Mucosa of descending colon (tissue), 3 donors: ENCODE results near the gene APOL6. TPM values are rescaled to one million over a fixed set of nuclear protein-coding genes. Genes with fewer than 3 reads are reported as not detected.

Source experiments
- ATAC-seq: fragments of 200-7000 bp; cut with Tn5 transposase; one replicate; pipeline ENCODE4 v1.9.1; 2020; ENCODE audit warnings: mild to moderate bottlenecking, moderate library complexity
- DNase-seq, 3 donors: peaks; one replicate each; pipeline ENCODE4 v3.0.0-alpha.2; 2020
- H3K36me3 ChIP-seq: fragments of 200-600 bp; one replicate; pipeline ENCODE4 v1.8.0; 2021; ENCODE audit warnings: low read depth, mild to moderate bottlenecking
- H3K4me1 ChIP-seq: fragments of 200-600 bp; one replicate; pipeline ENCODE4 v1.8.0; 2021; ENCODE audit warnings: low read depth, mild to moderate bottlenecking
- H3K4me3 ChIP-seq: fragments of 200-600 bp; one replicate; pipeline ENCODE4 v1.8.0; 2021; ENCODE audit warnings: mild to moderate bottlenecking
- H3K9me3 ChIP-seq: fragments of 200-600 bp; one replicate; pipeline ENCODE4 v1.8.0; 2021; ENCODE audit warnings: mild to moderate bottlenecking
- intact Hi-C, 2 donors: fragments of 100-400 bp; cut with DNase I in 1 of 2; cut with micrococcal nuclease in 1 of 2; formaldehyde crosslinking; loops; one replicate each; pipeline versions ENCODE4 v1.11.0 to v1.11.1; 2022; cut with DNase I, micrococcal nuclease
- total RNA-seq, 3 donors: library from RNA; stranded (reverse); fragmentation: NEBNext Ultra II Directional in 2 of 3; extraction: Animal tissue kit (Norgen Biotek cat#: 25700) in 2 of 3; gene quantifications; one replicate each; pipeline versions ENCODE4 v1.2.1 to v1.2.4, GENCODE V29; 2021 to 2023
- TF ChIP-seq, protein P1 (sequence below): fragments of 200-600 bp; IDR thresholded peaks from one replicate; pipeline ENCODE4 v1.8.0; 2022; ENCODE audit warnings: antibody characterized with exemption, mild to moderate bottlenecking
- donor health status: DM: no; HTN: no; CAD: no; lungs with moderate emphysema.
- donor health status: DM: no; HTN: no; CAD: no.
- donor health status: DM: no; HTN: yes; CAD: no.

The APOL6 gene
- total RNA-seq, 3 donors from 2014 or later: 40.3 to 43.1 (median 42.1) TPM

DNA sequence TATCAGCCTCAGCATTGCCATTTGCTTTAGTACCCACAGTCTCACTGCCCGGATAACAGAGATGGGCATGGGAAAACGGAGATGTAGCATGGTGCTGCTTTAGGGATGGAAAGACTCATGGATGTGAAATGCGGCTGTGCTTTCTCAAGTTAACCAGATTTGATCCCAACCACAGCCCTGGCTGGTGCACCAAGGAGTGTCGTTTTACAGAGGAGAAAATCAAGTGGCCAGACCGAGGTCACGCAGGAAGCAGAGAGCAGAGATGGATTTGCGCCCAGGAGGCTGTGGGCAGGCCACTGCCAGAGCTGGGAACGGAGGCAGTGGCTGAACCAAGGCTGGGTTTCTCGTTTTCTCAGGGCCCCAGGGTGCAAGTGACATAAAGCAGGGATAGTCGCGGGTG is 40.2 kb upstream of the APOL6 start:
- Histone ChIP-seq H3K4me1 (no peaks in the 10 kb centered on the region), H3K4me3 (no peak overlapping the region), H3K36me3 (no peaks in the 10 kb centered on the region), H3K9me3 (no peaks in the 10 kb centered on the region)
- ATAC-seq (no peak), DNase-seq (no peak)
- intact Hi-C loops: no loop called here
- TF ChIP-seq, protein P1, sequence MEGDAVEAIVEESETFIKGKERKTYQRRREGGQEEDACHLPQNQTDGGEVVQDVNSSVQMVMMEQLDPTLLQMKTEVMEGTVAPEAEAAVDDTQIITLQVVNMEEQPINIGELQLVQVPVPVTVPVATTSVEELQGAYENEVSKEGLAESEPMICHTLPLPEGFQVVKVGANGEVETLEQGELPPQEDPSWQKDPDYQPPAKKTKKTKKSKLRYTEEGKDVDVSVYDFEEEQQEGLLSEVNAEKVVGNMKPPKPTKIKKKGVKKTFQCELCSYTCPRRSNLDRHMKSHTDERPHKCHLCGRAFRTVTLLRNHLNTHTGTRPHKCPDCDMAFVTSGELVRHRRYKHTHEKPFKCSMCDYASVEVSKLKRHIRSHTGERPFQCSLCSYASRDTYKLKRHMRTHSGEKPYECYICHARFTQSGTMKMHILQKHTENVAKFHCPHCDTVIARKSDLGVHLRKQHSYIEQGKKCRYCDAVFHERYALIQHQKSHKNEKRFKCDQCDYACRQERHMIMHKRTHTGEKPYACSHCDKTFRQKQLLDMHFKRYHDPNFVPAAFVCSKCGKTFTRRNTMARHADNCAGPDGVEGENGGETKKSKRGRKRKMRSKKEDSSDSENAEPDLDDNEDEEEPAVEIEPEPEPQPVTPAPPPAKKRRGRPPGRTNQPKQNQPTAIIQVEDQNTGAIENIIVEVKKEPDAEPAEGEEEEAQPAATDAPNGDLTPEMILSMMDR: no peak

DNA sequence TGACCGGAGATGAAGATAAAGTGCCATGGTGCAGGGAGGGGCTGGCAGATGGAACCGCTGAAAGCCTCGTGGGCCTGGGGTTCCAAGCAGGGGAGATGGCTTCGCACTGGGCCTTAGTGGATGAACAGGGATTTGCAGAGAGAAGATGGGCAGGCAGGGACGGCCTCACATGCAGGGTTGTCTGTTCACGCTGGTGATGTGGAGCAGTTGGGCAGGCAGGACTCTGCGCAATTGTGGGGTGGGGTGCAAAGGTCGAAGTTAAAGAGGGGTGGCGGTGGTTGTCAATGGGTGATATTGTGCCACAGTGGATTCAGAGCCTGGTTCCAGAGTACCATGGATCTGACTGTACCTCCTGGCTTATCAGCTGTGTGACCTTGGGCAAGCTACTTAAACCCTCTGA is 39.0 kb upstream of the APOL6 start:
- Histone ChIP-seq H3K4me1 (no peaks in the 10 kb centered on the region), H3K36me3 (no peaks in the 10 kb centered on the region), H3K9me3 (no peaks in the 10 kb centered on the region), H3K4me3 (no peak overlapping the region)
- DNase-seq: no peak
- TF ChIP-seq, protein P1: no peak
- intact Hi-C loops: no loop called here
- ATAC-seq: no peak

DNA sequence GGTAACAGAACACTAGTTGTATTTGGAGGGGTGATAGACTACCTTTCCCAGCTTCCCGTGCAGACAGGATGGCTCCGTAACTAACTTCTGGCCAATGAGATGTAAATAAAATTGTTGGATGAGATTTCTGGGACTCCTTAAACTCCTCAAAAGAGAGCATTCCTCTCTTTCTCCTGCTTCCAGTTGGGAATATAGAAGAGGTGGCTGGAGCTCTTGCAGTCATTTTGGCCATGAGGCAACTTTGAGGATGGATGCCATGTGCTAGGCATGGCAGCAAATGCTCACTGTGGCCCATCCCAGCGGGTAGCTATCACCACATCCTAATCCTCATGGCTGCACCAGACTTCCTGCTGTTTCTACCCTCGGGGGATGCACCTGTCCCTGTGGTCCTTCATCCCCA is 38.5 kb upstream of the APOL6 start:
- no peak overlapping the region for H3K4me3 ChIP-seq
- no peaks in the 10 kb centered on the region for H3K9me3 ChIP-seq
- ATAC-seq (no peak), DNase-seq (no peak)
- TF ChIP-seq, protein P1: no peak
- H3K4me1 ChIP-seq: no peaks in the 10 kb centered on the region
- H3K36me3 ChIP-seq: no peaks in the 10 kb centered on the region
- intact Hi-C loops: no loop called here

DNA sequence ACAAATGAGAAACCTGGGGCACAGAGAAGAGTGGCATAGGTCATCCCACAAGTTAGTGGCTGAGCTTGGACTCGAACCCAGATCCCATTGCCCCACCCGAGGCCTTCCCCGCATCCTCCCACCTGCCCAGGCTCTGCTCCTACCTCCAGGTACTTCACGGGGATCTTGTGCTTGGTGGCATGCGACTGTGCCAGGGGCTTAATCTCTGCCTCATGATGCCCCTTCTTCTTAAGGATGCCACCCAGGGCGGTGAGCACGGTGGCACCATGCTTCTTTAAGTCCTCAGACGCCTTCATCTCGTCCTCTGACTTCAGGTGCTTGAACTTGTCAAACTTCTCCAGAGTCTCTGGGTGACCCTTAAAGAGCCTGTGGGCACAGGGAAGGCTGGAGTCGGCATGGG is 37.5 kb upstream of the APOL6 start:
- DNase-seq: no peak
- Histone ChIP-seq H3K36me3 (no peaks in the 10 kb centered on the region), H3K9me3 (no peaks in the 10 kb centered on the region), H3K4me3 (no peak overlapping the region), H3K4me1 (no peaks in the 10 kb centered on the region)
- intact Hi-C loops: no loop called here
- no peak for ATAC-seq
- TF ChIP-seq, protein P1: no peak

DNA sequence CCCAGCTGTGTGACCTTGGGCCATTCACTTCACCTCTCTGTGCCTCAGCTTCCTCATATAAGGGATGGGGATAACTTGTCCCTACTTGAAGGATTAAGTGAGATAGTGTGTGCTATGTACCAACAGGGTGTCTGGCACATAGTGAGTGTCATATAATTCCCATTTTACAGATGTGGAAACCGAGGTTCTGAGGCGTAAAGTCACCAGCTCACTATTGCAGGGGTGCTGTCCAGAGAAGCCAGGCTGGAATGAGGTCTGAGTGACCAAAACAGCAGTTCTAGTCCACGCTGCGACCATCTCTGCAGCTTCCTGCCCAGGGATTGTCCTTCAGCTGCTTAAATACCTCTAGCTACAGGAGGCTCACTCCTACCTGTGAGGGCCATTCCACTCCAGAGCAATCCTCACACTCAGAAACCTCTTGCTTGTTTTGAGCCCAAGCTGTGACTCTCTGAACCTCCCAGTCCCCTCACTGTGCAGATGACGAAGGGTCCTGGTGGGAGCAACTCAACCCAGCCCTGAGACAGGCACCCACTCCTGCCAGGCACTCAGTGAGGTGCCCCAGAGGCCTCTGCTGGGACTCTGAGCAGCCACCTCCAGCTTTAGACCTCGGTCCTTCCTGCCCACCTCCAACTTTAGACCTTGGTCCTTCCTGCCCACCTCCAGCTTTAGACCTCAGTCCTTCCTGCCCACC is 36.9 kb upstream of the APOL6 start:
- H3K4me3 ChIP-seq: no peak overlapping the region
- ATAC-seq: no peak
- intact Hi-C loops: no loop called here
- H3K36me3 ChIP-seq: no peaks in the 10 kb centered on the region
- TF ChIP-seq, protein P1: no peak
- no peaks in the 10 kb centered on the region for H3K4me1 ChIP-seq
- no peak for DNase-seq
- H3K9me3 ChIP-seq: no peaks in the 10 kb centered on the region
